ENCODE results near the gene ZSWIM5. TPM values are rescaled to one million over a fixed set of nuclear protein-coding genes. Genes with fewer than 3 reads are reported as not detected.
"Not testable (repeated sequence)": the region's sequence is repeated elsewhere in the genome, so short reads cannot be mapped to it uniquely, and the experiment has no call there.

Gene ZSWIM5
- total RNA-seq, 2 donors from 2014 or later: 2.0 to 3.5 TPM

DNA sequence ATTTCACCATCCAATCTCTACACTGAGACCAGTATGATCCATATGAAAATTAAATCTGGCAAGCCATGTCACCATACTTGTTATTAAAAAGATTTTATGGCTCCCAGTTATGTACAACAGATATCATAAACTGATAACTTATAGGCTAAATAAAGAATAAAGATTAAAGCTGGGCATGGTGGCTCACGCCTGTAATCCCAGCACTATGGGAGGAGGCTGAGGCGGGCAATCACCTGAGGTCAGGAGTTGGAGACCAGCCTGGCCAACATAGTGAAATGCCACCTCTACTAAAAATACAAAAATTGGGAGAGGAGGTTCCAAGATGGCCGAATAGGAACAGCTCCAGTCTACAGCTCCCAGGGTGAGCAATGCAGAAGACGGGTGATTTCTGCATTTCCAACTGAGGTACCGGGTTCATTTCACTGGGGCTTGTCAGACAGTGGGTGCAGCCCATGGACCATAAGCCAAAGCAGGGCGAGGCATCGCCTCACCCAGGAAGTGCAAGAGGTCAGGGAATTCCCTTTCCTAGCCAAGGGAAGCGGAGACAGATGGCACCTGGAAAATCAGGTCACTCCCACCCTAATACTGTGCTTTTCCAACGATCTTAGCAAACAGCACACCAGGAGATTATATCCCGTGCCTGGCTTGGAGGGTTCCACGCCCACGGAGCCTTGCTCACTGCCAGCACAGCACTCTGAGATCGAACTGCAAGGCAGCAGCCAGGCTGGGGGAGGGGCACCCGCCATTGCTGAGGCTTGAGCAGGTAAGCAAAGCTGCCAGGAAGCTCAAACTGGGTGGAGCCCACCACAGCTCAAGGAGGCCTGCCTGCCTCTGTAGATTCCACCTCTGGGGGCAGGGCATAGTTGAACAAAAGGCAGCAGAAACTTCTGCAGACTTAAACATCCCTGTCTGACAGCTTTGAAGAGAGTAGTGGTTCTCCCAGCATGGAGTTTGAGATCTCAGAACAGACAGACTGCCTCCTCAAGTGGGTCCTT is 44.1 kb downstream of the ZSWIM5 start:
- not testable (repeated sequence) for H3K4me3 ChIP-seq; H3K36me3 ChIP-seq; H3K27ac ChIP-seq; DNase-seq (ENCODE audit: low spot score); H3K9me3 ChIP-seq; H3K4me1 ChIP-seq (ENCODE audit: control insufficient read depth in 1 of 2, low read depth in 2 of 2); H3K27me3 ChIP-seq (replicated peaks; ENCODE audit: insufficient read depth); ATAC-seq (ENCODE audit: insufficient number of reproducible peaks, low FRiP score, low read depth)

GRCh38 chr1:45155957-45156356 is 50.4 kb downstream of the ZSWIM5 start:
- peaks cover 0 to 5% of the 10 kb centered on the region in 2 donors for H3K4me1 ChIP-seq (ENCODE audit: control insufficient read depth in 1 of 2, low read depth in 2 of 2)

GRCh38 chr1:45155423-45155822 is 51.0 kb downstream of the ZSWIM5 start:
- H3K9me3 ChIP-seq: no peaks in the 10 kb centered on the region
- H3K4me1 ChIP-seq (ENCODE audit: control insufficient read depth in 1 of 2, low read depth in 2 of 2): peaks cover 0 to 5% of the 10 kb centered on the region in 2 donors
- DNase-seq (ENCODE audit: low spot score) (no peak), ATAC-seq (ENCODE audit: insufficient number of reproducible peaks, low FRiP score, low read depth) (no peak)
- no peak overlapping the region for H3K4me3 ChIP-seq
- no peaks in the 10 kb centered on the region for H3K27me3 ChIP-seq (replicated peaks; ENCODE audit: insufficient read depth)
- H3K27ac ChIP-seq: no peak overlapping the region
- no peaks in the 10 kb centered on the region for H3K36me3 ChIP-seq
- TF ChIP-seq, protein P1, sequence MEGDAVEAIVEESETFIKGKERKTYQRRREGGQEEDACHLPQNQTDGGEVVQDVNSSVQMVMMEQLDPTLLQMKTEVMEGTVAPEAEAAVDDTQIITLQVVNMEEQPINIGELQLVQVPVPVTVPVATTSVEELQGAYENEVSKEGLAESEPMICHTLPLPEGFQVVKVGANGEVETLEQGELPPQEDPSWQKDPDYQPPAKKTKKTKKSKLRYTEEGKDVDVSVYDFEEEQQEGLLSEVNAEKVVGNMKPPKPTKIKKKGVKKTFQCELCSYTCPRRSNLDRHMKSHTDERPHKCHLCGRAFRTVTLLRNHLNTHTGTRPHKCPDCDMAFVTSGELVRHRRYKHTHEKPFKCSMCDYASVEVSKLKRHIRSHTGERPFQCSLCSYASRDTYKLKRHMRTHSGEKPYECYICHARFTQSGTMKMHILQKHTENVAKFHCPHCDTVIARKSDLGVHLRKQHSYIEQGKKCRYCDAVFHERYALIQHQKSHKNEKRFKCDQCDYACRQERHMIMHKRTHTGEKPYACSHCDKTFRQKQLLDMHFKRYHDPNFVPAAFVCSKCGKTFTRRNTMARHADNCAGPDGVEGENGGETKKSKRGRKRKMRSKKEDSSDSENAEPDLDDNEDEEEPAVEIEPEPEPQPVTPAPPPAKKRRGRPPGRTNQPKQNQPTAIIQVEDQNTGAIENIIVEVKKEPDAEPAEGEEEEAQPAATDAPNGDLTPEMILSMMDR (IDR thresholded peaks at IDR 0.05): no peak

More at GRCh38 chr1:45155957-45156356, 50.4 kb downstream of the ZSWIM5 start:
- Histone ChIP-seq H3K4me3 (no peak overlapping the region), H3K36me3 (no peaks in the 10 kb centered on the region), H3K27me3 (replicated peaks; ENCODE audit: insufficient read depth) (no peaks in the 10 kb centered on the region), H3K27ac (no peak overlapping the region), H3K9me3 (no peaks in the 10 kb centered on the region)
- TF ChIP-seq, protein P1 (IDR thresholded peaks at IDR 0.05): no peak
- ATAC-seq (ENCODE audit: insufficient number of reproducible peaks, low FRiP score, low read depth) (no peak), DNase-seq (ENCODE audit: low spot score) (no peak)

- DNase-seq (ENCODE audit: low spot score): no peak
- no peaks in the 10 kb centered on the region for H3K27me3 ChIP-seq (replicated peaks; ENCODE audit: insufficient read depth)
- no peaks in the 10 kb centered on the region for H3K9me3 ChIP-seq
- no peak overlapping the region for H3K4me3 ChIP-seq
- ATAC-seq (ENCODE audit: insufficient number of reproducible peaks, low FRiP score, low read depth): no peak
- H3K27ac ChIP-seq: no peak overlapping the region
- H3K36me3 ChIP-seq: no peaks in the 10 kb centered on the region
- H3K4me1 ChIP-seq (ENCODE audit: control insufficient read depth in 1 of 2, low read depth in 2 of 2): peaks cover 0 to 5% of the 10 kb centered on the region in 2 donors
- TF ChIP-seq, protein P1 (IDR thresholded peaks at IDR 0.05): no peak
Measured at GRCh38 chr1:45152126-45152525, 54.3 kb downstream of the ZSWIM5 start.

GRCh38 chr1:45148209-45148825 is 58.1 kb downstream of the ZSWIM5 start:
- no peaks in the 10 kb centered on the region for H3K27me3 ChIP-seq (replicated peaks; ENCODE audit: insufficient read depth)
- no peaks in the 10 kb centered on the region for H3K9me3 ChIP-seq
- ATAC-seq (ENCODE audit: insufficient number of reproducible peaks, low FRiP score, low read depth) (no peak), DNase-seq (ENCODE audit: low spot score) (no peak)
- peaks cover 4 to 13% of the 10 kb centered on the region in 2 donors for H3K4me1 ChIP-seq (ENCODE audit: control insufficient read depth in 1 of 2, low read depth in 2 of 2)
- H3K36me3 ChIP-seq: no peaks in the 10 kb centered on the region
- H3K27ac ChIP-seq: no peak overlapping the region
- TF ChIP-seq, protein P1 (IDR thresholded peaks at IDR 0.05): no peak
- H3K4me3 ChIP-seq: no peak overlapping the region

Measured in thoracic aorta (tissue), 2 donors.